Panc1 (cell line): ENCODE data around the gene TMEM184A. TPM values are rescaled to one million over a fixed set of nuclear protein-coding genes. Genes with fewer than 3 reads are reported as not detected.

ENCODE experiments used
- ATAC-seq: fragments of 200-7000 bp; cut with Tn5 transposase; 2 replicates; pipeline ENCODE4 v1.9.1; 2020; ENCODE audit warnings: mild to moderate bottlenecking, moderate library complexity
- BruUV-seq: library from RNA; stranded (reverse); fragments of 400-500 nt; replicated peaks from 2 replicates; lab custom pipeline; 2021; lab: Mats Ljungman, UMichigan
- CTCF ChIA-PET: fragments of 300-600 bp; sonication (Branson Sonifier 250); formaldehyde crosslinking; loops from one replicate; lab custom pipeline; 2022; ENCODE audit warnings: antibody characterized with exemption; lab: Charles Lee
- POLR2A ChIA-PET: fragments of 300-600 bp; sonication (Branson Sonifier 250); formaldehyde crosslinking; loops from one replicate; lab custom pipeline; 2022; ENCODE audit warnings: antibody characterized with exemption; lab: Charles Lee
- DNase-seq: peaks from one replicate; pipeline ENCODE4 v3.0.0-alpha.2; 2010; ENCODE audit warnings: low read depth, low spot score
- H3K27ac ChIP-seq: 2 replicates; pipeline ENCODE4 v1.5.1; 2011; ENCODE audit warnings: mild to moderate bottlenecking, low read length, inconsistent platforms
- H3K27me3 ChIP-seq: fragments of 200-500 bp; sonication (Bioruptor generic); 2 replicates; pipeline ENCODE4 v1.6.0; 2014; ENCODE audit warnings: low read length, inconsistent platforms; ENCODE audit not compliant: control insufficient read depth, insufficient read depth
- H3K36me3 ChIP-seq: fragments of 200-500 bp; sonication (Bioruptor generic); 2 replicates; pipeline ENCODE4 v1.5.1; 2014; ENCODE audit warnings: inconsistent platforms, mild to moderate bottlenecking, low read length, moderate library complexity; ENCODE audit not compliant: control insufficient read depth, insufficient read depth
- H3K4me1 ChIP-seq: 2 replicates; pipeline ENCODE4 v1.5.1; 2011; ENCODE audit warnings: inconsistent platforms, mild to moderate bottlenecking, low read length, moderate library complexity; ENCODE audit not compliant: control insufficient read depth, insufficient read depth
- H3K4me3 ChIP-seq, 2 experiments: 2 replicates each; pipeline ENCODE4 v1.5.1; 2011 to 2012; ENCODE audit warnings: low read depth in 2 of 2, low read length in 2 of 2, mild to moderate bottlenecking in 2 of 2, inconsistent platforms in 1 of 2, moderate library complexity in 1 of 2
- H3K9me3 ChIP-seq: fragments of 200-500 bp; sonication (Bioruptor generic); 2 replicates; pipeline ENCODE4 v1.5.1; 2014; ENCODE audit warnings: low read depth, mild to moderate bottlenecking, inconsistent platforms, low read length, moderate library complexity; ENCODE audit not compliant: control insufficient read depth, insufficient read depth
- CTCF ChIP-seq: fragments of 450-650 bp; IDR thresholded peaks from 2 replicates; pipeline ENCODE4 v1.5.1; 2017; ENCODE audit warnings: mild to moderate bottlenecking
- POLR2AphosphoS5 ChIP-seq: IDR thresholded peaks from 2 replicates; pipeline ENCODE4 v1.6.1; 2012; ENCODE audit warnings: mild to moderate bottlenecking, low read depth, low read length, moderate library complexity
- SIN3A ChIP-seq: IDR thresholded peaks from 2 replicates; pipeline ENCODE4 v1.6.1; 2012; ENCODE audit warnings: low read depth, mild to moderate bottlenecking, low read length, moderate library complexity, borderline replicate concordance; ENCODE audit not compliant: insufficient read depth
- TCF7L2 ChIP-seq: IDR thresholded peaks from 2 replicates; pipeline ENCODE4 v1.6.1; 2011; ENCODE audit warnings: mild to moderate bottlenecking, low read depth, low read length, inconsistent platforms
- in situ Hi-C: cut with HindIII; loops from 2 replicates; pipeline ENCODE4 v1.10.0; 2016; ENCODE audit warnings: low sequenced_read_pairs, low pct_unique_long_range_greater_than_20kb
- intact Hi-C: fragments of 100-400 bp; cut with micrococcal nuclease; formaldehyde crosslinking; loops from one replicate; pipeline ENCODE4 v1.10.0; 2022; ENCODE audit not compliant: unreplicated experiment
- total RNA-seq: library from RNA; stranded (reverse); gene quantifications from one replicate; pipeline ENCODE4 v1.2.1, GENCODE V29; 2021; ENCODE audit not compliant: unreplicated experiment
- TF ChIP-seq, protein P1 (sequence below), 2 experiments: IDR thresholded peaks; 2 replicates each; pipeline ENCODE4 v1.6.1; 2011 to 2012; ENCODE audit warnings: low read depth in 2 of 2, control low read depth in 1 of 2, low read length in 1 of 2, mild to moderate bottlenecking in 1 of 2, moderate library complexity in 1 of 2; ENCODE audit not compliant: insufficient read depth in 1 of 2

Gene TMEM184A
- total RNA-seq, 1 experiment from 2014 or later, result 9.2 TPM

- POLR2A ChIA-PET, result no interaction called here
- 0 out of 2 replicates have a peak, but pooled peaks cover 7% of the 10 kb centered on the region for H3K4me1 ChIP-seq
- no peak for ATAC-seq
- CTCF ChIA-PET, result no interaction called here
- no TSS peak for BruUV-seq
- H3K36me3 ChIP-seq, result no peaks in the 10 kb centered on the region
- in situ Hi-C loops, result no loop called here
- intact Hi-C loops, result no loop called here
- no peak overlapping the region for H3K4me3 ChIP-seq
- no peaks in the 10 kb centered on the region for H3K27me3 ChIP-seq
- no peaks in the 10 kb centered on the region for H3K9me3 ChIP-seq
- no peak overlapping the region for H3K27ac ChIP-seq
- TF ChIP-seq TCF7L2, result no peak
- TF ChIP-seq POLR2AphosphoS5, result no peak
- TF ChIP-seq CTCF, result no peak
- TF ChIP-seq, protein P1, sequence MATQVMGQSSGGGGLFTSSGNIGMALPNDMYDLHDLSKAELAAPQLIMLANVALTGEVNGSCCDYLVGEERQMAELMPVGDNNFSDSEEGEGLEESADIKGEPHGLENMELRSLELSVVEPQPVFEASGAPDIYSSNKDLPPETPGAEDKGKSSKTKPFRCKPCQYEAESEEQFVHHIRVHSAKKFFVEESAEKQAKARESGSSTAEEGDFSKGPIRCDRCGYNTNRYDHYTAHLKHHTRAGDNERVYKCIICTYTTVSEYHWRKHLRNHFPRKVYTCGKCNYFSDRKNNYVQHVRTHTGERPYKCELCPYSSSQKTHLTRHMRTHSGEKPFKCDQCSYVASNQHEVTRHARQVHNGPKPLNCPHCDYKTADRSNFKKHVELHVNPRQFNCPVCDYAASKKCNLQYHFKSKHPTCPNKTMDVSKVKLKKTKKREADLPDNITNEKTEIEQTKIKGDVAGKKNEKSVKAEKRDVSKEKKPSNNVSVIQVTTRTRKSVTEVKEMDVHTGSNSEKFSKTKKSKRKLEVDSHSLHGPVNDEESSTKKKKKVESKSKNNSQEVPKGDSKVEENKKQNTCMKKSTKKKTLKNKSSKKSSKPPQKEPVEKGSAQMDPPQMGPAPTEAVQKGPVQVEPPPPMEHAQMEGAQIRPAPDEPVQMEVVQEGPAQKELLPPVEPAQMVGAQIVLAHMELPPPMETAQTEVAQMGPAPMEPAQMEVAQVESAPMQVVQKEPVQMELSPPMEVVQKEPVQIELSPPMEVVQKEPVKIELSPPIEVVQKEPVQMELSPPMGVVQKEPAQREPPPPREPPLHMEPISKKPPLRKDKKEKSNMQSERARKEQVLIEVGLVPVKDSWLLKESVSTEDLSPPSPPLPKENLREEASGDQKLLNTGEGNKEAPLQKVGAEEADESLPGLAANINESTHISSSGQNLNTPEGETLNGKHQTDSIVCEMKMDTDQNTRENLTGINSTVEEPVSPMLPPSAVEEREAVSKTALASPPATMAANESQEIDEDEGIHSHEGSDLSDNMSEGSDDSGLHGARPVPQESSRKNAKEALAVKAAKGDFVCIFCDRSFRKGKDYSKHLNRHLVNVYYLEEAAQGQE (IDR thresholded peaks at IDR 0.05; ENCODE audit: insufficient read depth in 1 of 2, low read depth in 2 of 2, low read length in 1 of 2), result no peak
- no peak for TF ChIP-seq SIN3A
- DNase-seq, result no peak
Measured at GRCh38 chr7:1575809-1576208, 19.8 kb upstream of the TMEM184A start.

DNA sequence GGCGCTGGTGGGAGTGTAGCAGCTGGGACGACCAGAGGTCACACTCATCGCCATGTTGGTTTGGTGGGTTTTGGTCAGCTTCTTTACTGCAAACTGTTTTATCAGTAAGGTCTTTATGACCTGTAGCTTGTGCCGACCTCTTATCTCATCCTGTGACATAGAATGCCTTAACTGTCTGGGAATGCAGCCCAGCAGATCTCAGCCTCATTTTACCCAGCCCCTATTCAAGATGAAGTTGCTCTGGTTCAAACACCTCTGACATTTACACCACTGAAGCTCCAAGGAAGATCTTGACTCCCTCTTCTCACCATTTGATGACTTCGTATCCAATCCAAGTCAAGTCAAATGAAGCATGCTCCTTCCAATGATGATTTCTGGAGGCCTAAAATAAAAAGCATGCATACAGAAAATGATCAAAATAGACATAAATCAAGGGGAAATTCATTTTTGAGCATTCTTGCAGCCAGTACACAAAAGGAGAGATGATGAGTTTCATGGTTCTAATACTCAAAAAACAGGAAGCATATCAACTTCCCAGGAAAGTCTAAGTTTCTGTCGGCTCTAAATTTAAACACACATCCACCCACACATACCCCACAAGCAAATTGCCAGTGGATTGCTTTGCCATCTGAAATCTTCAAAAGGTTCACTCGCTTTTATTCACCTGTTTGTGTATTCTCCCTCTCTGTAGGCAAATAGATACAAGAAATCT is 16.3 kb upstream of the TMEM184A start:
- H3K4me3 ChIP-seq, result no peak overlapping the region
- ChIA-PET POLR2A (no interaction called here), CTCF (no interaction called here)
- BruUV-seq, result no TSS peak
- no peak overlapping the region for H3K27ac ChIP-seq
- in situ Hi-C loops, result no loop called here
- no peaks in the 10 kb centered on the region for H3K36me3 ChIP-seq
- H3K4me1 ChIP-seq, result peaks cover 26% of the 10 kb centered on the region
- H3K27me3 ChIP-seq, result no peaks in the 10 kb centered on the region
- TF ChIP-seq CTCF (no peak), TCF7L2 (no peak), POLR2AphosphoS5 (no peak), SIN3A (no peak)
- TF ChIP-seq, protein P1 (IDR thresholded peaks at IDR 0.05; ENCODE audit: insufficient read depth in 1 of 2, low read depth in 2 of 2, low read length in 1 of 2), result no peak
- DNase-seq (no peak), ATAC-seq (no peak)
- intact Hi-C loops, result no loop called here
- no peaks in the 10 kb centered on the region for H3K9me3 ChIP-seq
